Measurements from ENCODE around the gene PSPH.

- no peak for TF ChIP-seq POLR2AphosphoS5 (IDR thresholded peaks at IDR 0.05)
- TF ChIP-seq CTCF (IDR thresholded peaks at IDR 0.05), result no peak
- no peak for TF ChIP-seq POLR2A (IDR thresholded peaks at IDR 0.05)
Measured at GRCh38 chr7:56007167-56007652, 44.0 kb downstream of the PSPH start.
